MM.1S (cell line): ENCODE results near the gene MINDY4.

ENCODE experiments used
- DNase-seq: peaks from one replicate; pipeline ENCODE4 v3.0.0-alpha.2; 2015
- H2AFZ ChIP-seq: fragments of 300-600 bp; sonication (generic); 2 replicates; pipeline ENCODE4 v1.6.0; 2016; ENCODE audit warnings: antibody characterized with exemption, low read length
- H3F3A ChIP-seq: fragments of 300-600 bp; sonication (generic); 2 replicates; pipeline ENCODE4 v1.6.1; 2016; ENCODE audit warnings: mild to moderate bottlenecking, antibody characterized with exemption, low read length, moderate library complexity, mixed read lengths; ENCODE audit not compliant: insufficient read depth
- H3K27ac ChIP-seq: fragments of 300-600 bp; sonication (generic); 2 replicates; pipeline ENCODE4 v1.5.1; 2016; ENCODE audit warnings: mild to moderate bottlenecking, low read length
- H3K27me3 ChIP-seq: fragments of 300-600 bp; sonication (generic); replicated peaks from 2 replicates; pipeline ENCODE4 v1.6.0; 2016; ENCODE audit warnings: low read length; ENCODE audit not compliant: insufficient read depth
- H3K36me3 ChIP-seq: fragments of 300-600 bp; sonication (generic); replicated peaks from 2 replicates; pipeline ENCODE4 v1.6.1; 2016; ENCODE audit warnings: mild to moderate bottlenecking, low read length, mixed read lengths; ENCODE audit not compliant: insufficient read depth
- H3K4me1 ChIP-seq: fragments of 300-600 bp; sonication (generic); 2 replicates; pipeline ENCODE4 v1.6.1; 2016; ENCODE audit warnings: low read length, mixed read lengths
- H3K4me2 ChIP-seq: fragments of 300-600 bp; sonication (generic); 2 replicates; pipeline ENCODE4 v1.6.0; 2016; ENCODE audit warnings: low read depth, low read length
- H3K4me3 ChIP-seq: fragments of 300-600 bp; sonication (generic); 2 replicates; pipeline ENCODE4 v1.5.1; 2016; ENCODE audit warnings: low read length, mixed read lengths
- H3K79me2 ChIP-seq: fragments of 300-600 bp; sonication (generic); 2 replicates; pipeline ENCODE4 v1.6.1; 2016; ENCODE audit warnings: mixed run types, low read length, mixed read lengths
- H3K9ac ChIP-seq: fragments of 300-600 bp; sonication (generic); 2 replicates; pipeline ENCODE4 v1.6.1; 2016; ENCODE audit warnings: low read length, mixed read lengths
- H3K9me2 ChIP-seq: fragments of 300-600 bp; sonication (generic); replicated peaks from 2 replicates; pipeline ENCODE4 v1.6.1; 2016; ENCODE audit warnings: mild to moderate bottlenecking, low read length, mixed read lengths; ENCODE audit not compliant: insufficient read depth
- H3K9me3 ChIP-seq: fragments of 300-600 bp; sonication (generic); replicated peaks from 2 replicates; pipeline ENCODE4 v1.6.1; 2016; ENCODE audit warnings: mild to moderate bottlenecking, low read length, mixed read lengths; ENCODE audit not compliant: insufficient read depth
- H4K20me1 ChIP-seq: fragments of 300-600 bp; sonication (generic); 2 replicates; pipeline ENCODE4 v1.6.1; 2016; ENCODE audit warnings: mild to moderate bottlenecking, low read length, moderate library complexity, mixed read lengths; ENCODE audit not compliant: insufficient read depth
- CTCF ChIP-seq: fragments of 300-600 bp; sonication (generic); IDR thresholded peaks from 2 replicates; pipeline ENCODE4 v1.5.1; 2016; ENCODE audit warnings: antibody characterized with exemption, low read length, mixed read lengths
- EZH2 ChIP-seq: fragments of 300-600 bp; sonication (generic); optimal IDR thresholded peaks from 2 replicates; pipeline ENCODE3; 2017; ENCODE audit warnings: low read depth, mild to moderate bottlenecking, antibody characterized with exemption, low read length, mixed read lengths
- EZH2phosphoT487 ChIP-seq: fragments of 300-600 bp; sonication (generic); IDR thresholded peaks from 2 replicates; pipeline ENCODE4 v1.6.1; 2018; ENCODE audit warnings: antibody characterized with exemption, low read length

The MINDY4 gene

DNA sequence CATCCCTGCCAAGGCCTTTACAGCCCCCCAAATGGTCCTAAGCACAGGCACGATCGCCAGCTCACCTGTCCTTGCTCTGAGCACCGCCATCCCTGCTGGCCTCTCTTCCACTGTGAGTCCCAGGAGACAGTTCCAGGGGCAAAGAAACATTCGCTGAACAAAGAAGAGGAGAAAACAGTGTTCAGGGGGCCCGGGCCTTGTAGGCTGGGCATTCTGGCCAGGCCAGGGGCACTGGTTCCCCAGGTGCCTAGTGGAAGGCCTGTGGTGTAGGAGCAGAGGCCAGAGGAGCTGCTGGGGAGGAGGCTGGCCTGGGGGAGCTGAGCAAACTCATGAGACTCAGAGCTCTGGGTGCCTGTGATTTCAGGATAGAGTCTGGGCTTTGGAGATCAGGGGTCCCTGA lies 163.0 kb downstream of the MINDY4 start:
- no peak overlapping the region for H3K4me2 ChIP-seq
- TF ChIP-seq CTCF: no peak
- no peak for TF ChIP-seq EZH2
- no peak for TF ChIP-seq EZH2phosphoT487
- H3F3A ChIP-seq: no peaks in the 10 kb centered on the region
- no peaks in the 10 kb centered on the region for H3K36me3 ChIP-seq
- no peaks in the 10 kb centered on the region for H3K27me3 ChIP-seq
- no peak overlapping the region for H3K27ac ChIP-seq
- no peaks in the 10 kb centered on the region for H3K79me2 ChIP-seq
- H2AFZ ChIP-seq: no peak overlapping the region
- H3K9me2 ChIP-seq: no peaks in the 10 kb centered on the region
- H3K4me1 ChIP-seq: no peaks in the 10 kb centered on the region
- no peaks in the 10 kb centered on the region for H3K9me3 ChIP-seq
- DNase-seq: no peak
- no peak overlapping the region for H3K9ac ChIP-seq
- no peak overlapping the region for H3K4me3 ChIP-seq
- no peaks in the 10 kb centered on the region for H4K20me1 ChIP-seq

GRCh38 chr7:30934732-30935568 lies 163.7 kb downstream of the MINDY4 start:
- Histone ChIP-seq H3K27me3 (no peaks in the 10 kb centered on the region), H3K4me3 (no peak overlapping the region), H4K20me1 (no peaks in the 10 kb centered on the region), H3K9me3 (no peaks in the 10 kb centered on the region), H3K36me3 (no peaks in the 10 kb centered on the region), H3K4me1 (no peaks in the 10 kb centered on the region), H3K4me2 (no peak overlapping the region), H3K79me2 (no peaks in the 10 kb centered on the region), H3K9ac (no peak overlapping the region), H3K27ac (no peak overlapping the region), H3K9me2 (no peaks in the 10 kb centered on the region), H3F3A (no peaks in the 10 kb centered on the region), H2AFZ (no peak overlapping the region)
- DNase-seq: no peak
- no peak for TF ChIP-seq CTCF
- no peak for TF ChIP-seq EZH2phosphoT487
- no peak for TF ChIP-seq EZH2

DNA sequence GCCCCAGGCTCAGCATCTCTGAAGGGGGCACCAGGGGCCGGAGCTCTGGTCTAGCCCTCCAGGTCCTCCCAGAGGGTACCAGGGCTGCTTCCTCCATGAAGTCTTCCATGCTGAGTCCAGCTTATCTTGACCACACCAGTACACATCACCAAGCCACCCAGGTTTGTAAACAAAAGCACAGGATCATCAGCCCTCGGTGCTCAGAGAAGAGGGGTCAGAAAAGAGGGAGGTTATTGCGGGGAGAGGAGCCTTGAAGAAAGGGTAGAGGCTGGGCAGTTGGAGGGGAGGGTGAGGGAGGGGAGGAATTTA lies 164.3 kb downstream of the MINDY4 start:
- H3K27me3 ChIP-seq: no peaks in the 10 kb centered on the region
- no peaks in the 10 kb centered on the region for H4K20me1 ChIP-seq
- H3K4me2 ChIP-seq: no peak overlapping the region
- no peaks in the 10 kb centered on the region for H3K4me1 ChIP-seq
- H3K9ac ChIP-seq: no peak overlapping the region
- DNase-seq: no peak
- no peak overlapping the region for H3K4me3 ChIP-seq
- no peaks in the 10 kb centered on the region for H3K36me3 ChIP-seq
- TF ChIP-seq CTCF (no peak), EZH2phosphoT487 (no peak), EZH2 (no peak)
- H3K9me3 ChIP-seq: no peaks in the 10 kb centered on the region
- no peaks in the 10 kb centered on the region for H3F3A ChIP-seq
- no peak overlapping the region for H2AFZ ChIP-seq
- no peaks in the 10 kb centered on the region for H3K9me2 ChIP-seq
- no peaks in the 10 kb centered on the region for H3K79me2 ChIP-seq
- H3K27ac ChIP-seq: no peak overlapping the region
